ENCODE results near the gene CYP4A22.
"Not testable (repeated sequence)": the region's sequence is repeated elsewhere in the genome, so short reads cannot be mapped to it uniquely, and the experiment has no call there.

The CYP4A22 gene

GRCh38 chr1:47186267-47187185 lies 49.3 kb downstream of the CYP4A22 start:
- no peak for DNase-seq

- DNase-seq, result no peak
Observed at GRCh38 chr1:47187231-47187925, 50.1 kb downstream of the CYP4A22 start.

- DNase-seq, result no peak
Observed at GRCh38 chr1:47187926-47188250, 50.6 kb downstream of the CYP4A22 start.

GRCh38 chr1:47188791-47189785 lies 51.8 kb downstream of the CYP4A22 start:
- DNase-seq, result no peak

GRCh38 chr1:47189844-47190508 lies 52.7 kb downstream of the CYP4A22 start, which contains the start of gene PDZK1IP1:
PDZK1IP1 (minus strand) TSS chr1:47190036; CDS start chr1:47189932, 104 bp downstream.
- no peak for DNase-seq

- no peak for DNase-seq
Observed at GRCh38 chr1:47190509-47190855, 53.2 kb downstream of the CYP4A22 start.

- no peak for DNase-seq
Observed at GRCh38 chr1:47190857-47191256, 53.6 kb downstream of the CYP4A22 start.

- DNase-seq, result no peak
Observed at GRCh38 chr1:47191940-47192457, 54.8 kb downstream of the CYP4A22 start.

GRCh38 chr1:47192458-47193384 lies 55.5 kb downstream of the CYP4A22 start:
- peak; percentile 57 to 61 for DNase-seq

- DNase-seq, result not testable (repeated sequence)
Observed at GRCh38 chr1:47193496-47193895, 56.3 kb downstream of the CYP4A22 start.

GRCh38 chr1:47194311-47194710 lies 57.1 kb downstream of the CYP4A22 start:
- no peak for DNase-seq

- DNase-seq, result not testable (repeated sequence)
Observed at GRCh38 chr1:47195981-47196380, 58.7 kb downstream of the CYP4A22 start.

GRCh38 chr1:47196622-47197021 lies 59.4 kb downstream of the CYP4A22 start:
- DNase-seq, result no peak

GRCh38 chr1:47198214-47198613 lies 61.0 kb downstream of the CYP4A22 start:
- no peak for DNase-seq
